NB4 (cell line): Measurements from ENCODE around the gene C1orf21.

ENCODE experiments used
- CTCF ChIP-seq: IDR thresholded peaks from one replicate; pipeline ENCODE4 v1.5.1; 2012; ENCODE audit warnings: low read depth, low read length
- POLR2A ChIP-seq: IDR thresholded peaks from 2 replicates; pipeline ENCODE4 v1.6.1; 2011; ENCODE audit warnings: mild to moderate bottlenecking; ENCODE audit not compliant: insufficient read length; ENCODE audit errors: extremely low read depth

- TF ChIP-seq CTCF (no peak), POLR2A (no peak)
Measured at GRCh38 chr1:184576822-184577221, 190.0 kb downstream of the C1orf21 start.
